ENCODE measurements around the gene ZNF664. TPM values are rescaled to one million over a fixed set of nuclear protein-coding genes. Genes with fewer than 3 reads are reported as not detected.

Gene ZNF664
- total RNA-seq, 1 donor from 2014 or later: 134 TPM

- H3K27me3 Mint-ChIP-seq (ENCODE audit: unreplicated experiment): peaks cover 8% of the 10 kb centered on the region
- TF ChIP-seq CTCF (IDR thresholded peaks at IDR 0.05): no peak
- H3K27ac Mint-ChIP-seq (ENCODE audit: unreplicated experiment): no peak overlapping the region
- no peaks in the 10 kb centered on the region for H3K36me3 Mint-ChIP-seq (ENCODE audit: unreplicated experiment)
- peaks cover 10% of the 10 kb centered on the region for H3K4me1 Mint-ChIP-seq (ENCODE audit: unreplicated experiment)
- no peak for DNase-seq (ENCODE audit: extremely low spot score, unreplicated experiment)
- H3K4me3 Mint-ChIP-seq (ENCODE audit: unreplicated experiment): no peak overlapping the region
- peaks cover 5% of the 10 kb centered on the region for H3K9me3 Mint-ChIP-seq (ENCODE audit: unreplicated experiment)
Measured at GRCh38 chr12:124057691-124058090, 84.7 kb downstream of the ZNF664 start.

- DNase-seq (ENCODE audit: extremely low spot score, unreplicated experiment): no peak
- Mint-ChIP-seq H3K4me1 (ENCODE audit: unreplicated experiment) (no peaks in the 10 kb centered on the region), H3K27me3 (ENCODE audit: unreplicated experiment) (peaks cover 8% of the 10 kb centered on the region), H3K36me3 (ENCODE audit: unreplicated experiment) (no peaks in the 10 kb centered on the region), H3K9me3 (ENCODE audit: unreplicated experiment) (peaks cover 5% of the 10 kb centered on the region), H3K27ac (ENCODE audit: unreplicated experiment) (no peak overlapping the region), H3K4me3 (ENCODE audit: unreplicated experiment) (no peak overlapping the region)
- no peak for TF ChIP-seq CTCF (IDR thresholded peaks at IDR 0.05)
Measured at GRCh38 chr12:124059752-124060151, 86.7 kb downstream of the ZNF664 start.

Other genes starting within 250 kb of the ZNF664 start
- gene DNAH10, start 210.9 kb upstream of the ZNF664 start, total RNA-seq: 0.16 and 0.29 TPM in 2 replicates
- gene CCDC92, start 384 bp upstream of the ZNF664 start, total RNA-seq: 52.6 and 55.1 TPM in 2 replicates

Measured in osteocyte (in vitro differentiated cells).